ENCODE measurements around the gene SDK2. TPM values are rescaled to one million over a fixed set of nuclear protein-coding genes. Genes with fewer than 3 reads are reported as not detected.

The SDK2 gene
- total and polyA plus RNA-seq, 9 of the 15 experiments (the other 6 are each of a cell fraction or from before 2014, with no cell fraction given): 0.04 TPM; not detected in 8

DNA sequence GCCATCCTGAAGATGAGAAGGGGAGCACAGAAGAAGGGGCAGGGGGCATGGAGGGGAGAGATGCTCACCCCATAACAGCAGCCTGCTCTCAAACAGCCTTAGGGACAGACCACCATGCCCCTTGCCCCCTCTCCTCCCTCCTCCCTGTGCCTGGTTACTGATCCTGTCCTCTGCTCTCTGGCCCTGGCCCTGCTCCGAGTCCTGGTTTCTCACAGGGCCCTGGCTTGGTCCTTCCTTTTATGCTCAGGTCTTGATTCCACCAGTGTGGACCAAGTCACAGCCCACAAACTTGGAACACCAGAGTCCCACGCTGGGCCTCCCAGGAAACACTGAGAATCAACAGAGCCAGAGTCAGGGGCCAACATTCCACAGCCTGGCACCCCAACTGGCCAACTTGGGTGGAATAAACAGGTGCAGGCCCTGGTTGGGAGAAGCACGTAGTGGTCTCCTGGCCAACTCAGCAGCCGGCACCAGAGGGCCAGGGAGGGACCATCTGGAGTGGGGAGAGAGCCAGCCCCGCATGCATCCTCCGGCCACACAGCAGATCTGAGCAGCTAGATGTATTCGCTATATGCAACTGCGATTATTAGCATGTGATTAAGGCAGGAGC, 287.6 kb downstream of the SDK2 start:
- ChIA-PET CTCF (ENCODE audit: low intra/inter-chr PET ratio) (no interaction called here), POLR2A (interaction anchor here (0.6 kb wide), 2 partner anchors 12 to 38 kb away, joined by 3 to 4 read pairs; no protein-coding TSS in a partner anchor)
- no TSS peak for BruUV-seq (replicated peaks)
- Histone ChIP-seq H3K9ac (ENCODE audit: insufficient read depth in 1 of 2, low read depth in 2 of 2, low read length in 2 of 2) (no peak overlapping the region), H3K36me3 (ENCODE audit: control insufficient read depth, insufficient read depth, low read length) (no peaks in the 10 kb centered on the region), H2AFZ (ENCODE audit: low read depth, low read length) (no peak overlapping the region), H3K27me3 (ENCODE audit: control insufficient read depth in 2 of 2, insufficient read depth in 2 of 2, low read length in 2 of 2) (peaks cover 29 to 77% of the 10 kb centered on the region in 2 experiments; a peak in 3 of 5 replicates), H4K20me1 (replicated peaks; ENCODE audit: control insufficient read depth, insufficient read depth, low read length) (no peaks in the 10 kb centered on the region; the same call in 1 of the 2 replicates), H3K27ac (ENCODE audit: extremely low read depth, low read depth, low read length) (no peak overlapping the region), H3K79me2 (ENCODE audit: control insufficient read depth, insufficient read depth, low read length) (no peaks in the 10 kb centered on the region), H3K4me2 (ENCODE audit: insufficient read depth, low read length) (no peak overlapping the region), H3K4me3 (no peak overlapping the region), H3K4me1 (replicated peaks in 1 of 2; ENCODE audit: control insufficient read depth in 2 of 2, insufficient read depth in 2 of 2, low read length in 2 of 2) (peaks cover 0 to 12% of the 10 kb centered on the region in 2 experiments; a peak in 2 of 5 replicates), H3K9me1 (ENCODE audit: control insufficient read depth, insufficient read depth, low read length) (no peaks in the 10 kb centered on the region), H3K9me3 (replicated peaks; ENCODE audit: control insufficient read depth, insufficient read depth, low read depth, low read length) (no peaks in the 10 kb centered on the region)
- 5% methylated on average over 7 of the region's 8 CpGs for WGBS (ENCODE audit: insufficient coverage, low coverage, missing lambda C conversion rate)
- DNase-seq (ENCODE audit: extremely low read depth in 1 of 4, low spot score in 3 of 4): no peak
- no peak for FAIRE-seq
- no peak for TF ChIP-seq ZNF133 (CRISPR knock-in tag; IDR thresholded peaks at IDR 0.05)
- no peak for TF ChIP-seq XRCC4 (IDR thresholded peaks at IDR 0.05; ENCODE audit: extremely low read depth, insufficient read depth, insufficient read length)
- no peak for TF ChIP-seq KLF6 (CRISPR knock-in tag; IDR thresholded peaks at IDR 0.05; ENCODE audit: borderline replicate concordance)
- TF ChIP-seq, protein P1, sequence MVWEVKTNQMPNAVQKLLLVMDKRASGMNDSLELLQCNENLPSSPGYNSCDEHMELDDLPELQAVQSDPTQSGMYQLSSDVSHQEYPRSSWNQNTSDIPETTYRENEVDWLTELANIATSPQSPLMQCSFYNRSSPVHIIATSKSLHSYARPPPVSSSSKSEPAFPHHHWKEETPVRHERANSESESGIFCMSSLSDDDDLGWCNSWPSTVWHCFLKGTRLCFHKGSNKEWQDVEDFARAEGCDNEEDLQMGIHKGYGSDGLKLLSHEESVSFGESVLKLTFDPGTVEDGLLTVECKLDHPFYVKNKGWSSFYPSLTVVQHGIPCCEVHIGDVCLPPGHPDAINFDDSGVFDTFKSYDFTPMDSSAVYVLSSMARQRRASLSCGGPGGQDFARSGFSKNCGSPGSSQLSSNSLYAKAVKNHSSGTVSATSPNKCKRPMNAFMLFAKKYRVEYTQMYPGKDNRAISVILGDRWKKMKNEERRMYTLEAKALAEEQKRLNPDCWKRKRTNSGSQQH (CRISPR knock-in tag; IDR thresholded peaks at IDR 0.05): no peak
- TF ChIP-seq, protein P2, sequence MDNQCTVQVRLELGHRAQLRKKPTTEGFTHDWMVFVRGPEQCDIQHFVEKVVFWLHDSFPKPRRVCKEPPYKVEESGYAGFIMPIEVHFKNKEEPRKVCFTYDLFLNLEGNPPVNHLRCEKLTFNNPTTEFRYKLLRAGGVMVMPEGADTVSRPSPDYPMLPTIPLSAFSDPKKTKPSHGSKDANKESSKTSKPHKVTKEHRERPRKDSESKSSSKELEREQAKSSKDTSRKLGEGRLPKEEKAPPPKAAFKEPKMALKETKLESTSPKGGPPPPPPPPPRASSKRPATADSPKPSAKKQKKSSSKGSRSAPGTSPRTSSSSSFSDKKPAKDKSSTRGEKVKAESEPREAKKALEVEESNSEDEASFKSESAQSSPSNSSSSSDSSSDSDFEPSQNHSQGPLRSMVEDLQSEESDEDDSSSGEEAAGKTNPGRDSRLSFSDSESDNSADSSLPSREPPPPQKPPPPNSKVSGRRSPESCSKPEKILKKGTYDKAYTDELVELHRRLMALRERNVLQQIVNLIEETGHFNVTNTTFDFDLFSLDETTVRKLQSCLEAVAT (IDR thresholded peaks at IDR 0.05): no peak
- no peak for TF ChIP-seq ZNF766 (CRISPR knock-in tag; conservative IDR thresholded peaks at IDR 0.05)
- no peak for TF ChIP-seq ZBTB7A (IDR thresholded peaks at IDR 0.05; ENCODE audit: borderline replicate concordance, control insufficient read depth, low read depth, low read length)
- TF ChIP-seq ILK (tag; IDR thresholded peaks at IDR 0.05; ENCODE audit: borderline replicate concordance, low read depth): no peak
- no peak for TF ChIP-seq ZNF212 (CRISPR knock-in tag; IDR thresholded peaks at IDR 0.05)
- no peak for TF ChIP-seq MYNN (IDR thresholded peaks at IDR 0.05)
- TF ChIP-seq MYNN (CRISPR knock-in tag; IDR thresholded peaks at IDR 0.05): no peak
- TF ChIP-seq ERF (CRISPR knock-in tag; IDR thresholded peaks at IDR 0.05): no peak
- no peak for TF ChIP-seq SMARCA5 (IDR thresholded peaks at IDR 0.05)
- TF ChIP-seq RBM22 (IDR thresholded peaks at IDR 0.05; ENCODE audit: low read depth, low read length, poor library complexity, severe bottlenecking): no peak
- intact Hi-C loops (cut with micrococcal nuclease): no loop called here
- no peak for ATAC-seq
- in situ Hi-C loops (cut with MboI): no loop called here

All from K562 (cell line).